ENCODE results near the gene PHEX. TPM values are rescaled to one million over a fixed set of nuclear protein-coding genes. Genes with fewer than 3 reads are reported as not detected.

Gene PHEX
- total and polyA plus RNA-seq, 3 experiments from 2014 or later = 0.36 to 20.8 (median 20.1) TPM

- no peak overlapping the region for H3K4me3 Mint-ChIP-seq
- DNase-seq = no peak
- no peaks in the 10 kb centered on the region for H3K27me3 Mint-ChIP-seq
- H3K9me3 ChIP-seq (ENCODE audit: low read length) = no peaks in the 10 kb centered on the region
- H3K27ac Mint-ChIP-seq = no peak overlapping the region
- H3K27ac ChIP-seq (ENCODE audit: low read depth, low read length) = no peak overlapping the region
- H3K4me1 ChIP-seq (ENCODE audit: insufficient read depth, low read length) = no peaks in the 10 kb centered on the region
- no peaks in the 10 kb centered on the region for H3K9me3 Mint-ChIP-seq
- no peak overlapping the region for H3K4me3 ChIP-seq (ENCODE audit: low read length)
- H3K4me1 Mint-ChIP-seq = peaks cover 7 to 18% (median 9%) of the 10 kb centered on the region in 3 donors
- ChIA-PET CTCF (interaction anchor here (0.7 kb wide), 1 partner anchor 12 kb away, joined by 3 read pairs; no protein-coding TSS in a partner anchor), POLR2A (no interaction called here)
- no peaks in the 10 kb centered on the region for H3K27me3 ChIP-seq (ENCODE audit: insufficient read depth, low read length, poor library complexity, severe bottlenecking)
- H3K36me3 ChIP-seq (ENCODE audit: insufficient read depth, low read length) = no peaks in the 10 kb centered on the region
- peaks cover 2 to 30% (median 4%) of the 10 kb centered on the region in 3 donors for H3K36me3 Mint-ChIP-seq
Measured at GRCh38 chrX:21998037-21998436, 34.1 kb upstream of the PHEX start.

- no peak overlapping the region for H3K4me3 ChIP-seq (ENCODE audit: low read length)
Measured at GRCh38 chrX:22004866-22005265, 27.3 kb upstream of the PHEX start.

GRCh38 chrX:22012051-22012450, 20.1 kb upstream of the PHEX start:
- CTCF ChIA-PET = no interaction called here
- Mint-ChIP-seq H3K4me1 (no peaks in the 10 kb centered on the region), H3K36me3 (peaks cover 0 to 1% (median 0%) of the 10 kb centered on the region in 3 donors)

More at GRCh38 chrX:22004866-22005265, 27.3 kb upstream of the PHEX start:
- peak in 1 of 5 donors; percentile 11 for DNase-seq
- Mint-ChIP-seq H3K27me3 (peaks cover 0 to 8% of the 10 kb centered on the region in 2 donors), H3K36me3 (peaks cover 0 to 12% (median 8%) of the 10 kb centered on the region in 3 donors), H3K9me3 (no peaks in the 10 kb centered on the region), H3K4me3 (no peak overlapping the region), H3K27ac (no peak overlapping the region), H3K4me1 (peaks cover 4 to 11% (median 9%) of the 10 kb centered on the region in 3 donors)
- ChIA-PET POLR2A (no interaction called here), CTCF (no interaction called here)
- H3K27me3 ChIP-seq (ENCODE audit: insufficient read depth, low read length, poor library complexity, severe bottlenecking) = no peaks in the 10 kb centered on the region
- no peak overlapping the region for H3K27ac ChIP-seq (ENCODE audit: low read depth, low read length)
- no peaks in the 10 kb centered on the region for H3K9me3 ChIP-seq (ENCODE audit: low read length)
- no peaks in the 10 kb centered on the region for H3K36me3 ChIP-seq (ENCODE audit: insufficient read depth, low read length)
- no peaks in the 10 kb centered on the region for H3K4me1 ChIP-seq (ENCODE audit: insufficient read depth, low read length)

GRCh38 chrX:22012931-22013330, 19.2 kb upstream of the PHEX start:
- H3K4me1 Mint-ChIP-seq = no peaks in the 10 kb centered on the region

More at GRCh38 chrX:22012051-22012450, 20.1 kb upstream of the PHEX start:
- H3K36me3 ChIP-seq (ENCODE audit: insufficient read depth, low read length) = no peaks in the 10 kb centered on the region
- no peaks in the 10 kb centered on the region for H3K9me3 Mint-ChIP-seq
- H3K27me3 ChIP-seq (ENCODE audit: insufficient read depth, low read length, poor library complexity, severe bottlenecking) = no peaks in the 10 kb centered on the region
- no peak overlapping the region for H3K27ac Mint-ChIP-seq
- H3K4me3 ChIP-seq (ENCODE audit: low read length) = no peak overlapping the region
- H3K9me3 ChIP-seq (ENCODE audit: low read length) = no peaks in the 10 kb centered on the region
- no peak for DNase-seq
- peaks cover 0 to 3% of the 10 kb centered on the region in 2 donors for H3K27me3 Mint-ChIP-seq
- H3K27ac ChIP-seq (ENCODE audit: low read depth, low read length) = no peak overlapping the region
- H3K4me1 ChIP-seq (ENCODE audit: insufficient read depth, low read length) = no peaks in the 10 kb centered on the region
- POLR2A ChIA-PET = no interaction called here
- no peak overlapping the region for H3K4me3 Mint-ChIP-seq

GRCh38 chrX:22015139-22015750, 16.9 kb upstream of the PHEX start:
- Mint-ChIP-seq H3K36me3 (peaks cover 0 to 1% (median 0%) of the 10 kb centered on the region in 3 donors), H3K9me3 (no peaks in the 10 kb centered on the region), H3K4me3 (no peak overlapping the region), H3K27me3 (peaks cover 0 to 8% of the 10 kb centered on the region in 2 donors), H3K4me1 (no peaks in the 10 kb centered on the region), H3K27ac (no peak overlapping the region)
- Histone ChIP-seq H3K27ac (ENCODE audit: low read depth, low read length) (no peak overlapping the region), H3K36me3 (ENCODE audit: insufficient read depth, low read length) (no peaks in the 10 kb centered on the region), H3K4me3 (ENCODE audit: low read length) (no peak overlapping the region), H3K9me3 (ENCODE audit: low read length) (no peaks in the 10 kb centered on the region), H3K4me1 (ENCODE audit: insufficient read depth, low read length) (no peaks in the 10 kb centered on the region), H3K27me3 (ENCODE audit: insufficient read depth, low read length, poor library complexity, severe bottlenecking) (no peaks in the 10 kb centered on the region)
- DNase-seq = no peak
- CTCF ChIA-PET = no interaction called here
- POLR2A ChIA-PET = no interaction called here

More at GRCh38 chrX:22012931-22013330, 19.2 kb upstream of the PHEX start:
- H3K36me3 Mint-ChIP-seq = peaks cover 0 to 1% (median 0%) of the 10 kb centered on the region in 3 donors
- no peaks in the 10 kb centered on the region for H3K4me1 ChIP-seq (ENCODE audit: insufficient read depth, low read length)
- POLR2A ChIA-PET = no interaction called here
- H3K4me3 Mint-ChIP-seq = no peak overlapping the region
- H3K27me3 Mint-ChIP-seq = peaks cover 0 to 3% of the 10 kb centered on the region in 2 donors
- H3K9me3 ChIP-seq (ENCODE audit: low read length) = no peaks in the 10 kb centered on the region
- H3K27ac Mint-ChIP-seq = no peak overlapping the region
- H3K4me3 ChIP-seq (ENCODE audit: low read length) = no peak overlapping the region
- H3K9me3 Mint-ChIP-seq = no peaks in the 10 kb centered on the region
- DNase-seq = no peak
- H3K27me3 ChIP-seq (ENCODE audit: insufficient read depth, low read length, poor library complexity, severe bottlenecking) = no peaks in the 10 kb centered on the region
- CTCF ChIA-PET = no interaction called here
- no peaks in the 10 kb centered on the region for H3K36me3 ChIP-seq (ENCODE audit: insufficient read depth, low read length)
- no peak overlapping the region for H3K27ac ChIP-seq (ENCODE audit: low read depth, low read length)

GRCh38 chrX:22021751-22022324, 10.3 kb upstream of the PHEX start:
- H3K36me3 Mint-ChIP-seq = no peaks in the 10 kb centered on the region
- no peak overlapping the region for H3K27ac ChIP-seq (ENCODE audit: low read depth, low read length)
- CTCF ChIA-PET = no interaction called here
- POLR2A ChIA-PET = no interaction called here
- H3K27ac Mint-ChIP-seq = no peak overlapping the region
- no peak overlapping the region for H3K4me3 Mint-ChIP-seq
- no peaks in the 10 kb centered on the region for H3K36me3 ChIP-seq (ENCODE audit: insufficient read depth, low read length)
- H3K9me3 Mint-ChIP-seq = peaks cover 0 to 2% (median 0%) of the 10 kb centered on the region in 5 donors
- peaks cover 0 to 11% of the 10 kb centered on the region in 2 donors for H3K27me3 Mint-ChIP-seq
- no peaks in the 10 kb centered on the region for H3K4me1 Mint-ChIP-seq
- no peak overlapping the region for H3K4me3 ChIP-seq (ENCODE audit: low read length)
- H3K4me1 ChIP-seq (ENCODE audit: insufficient read depth, low read length) = no peaks in the 10 kb centered on the region
- H3K27me3 ChIP-seq (ENCODE audit: insufficient read depth, low read length, poor library complexity, severe bottlenecking) = no peaks in the 10 kb centered on the region
- no peak for DNase-seq
- no peaks in the 10 kb centered on the region for H3K9me3 ChIP-seq (ENCODE audit: low read length)

GRCh38 chrX:22024577-22024976, 7.5 kb upstream of the PHEX start:
- H3K9me3 ChIP-seq (ENCODE audit: low read length) = no peaks in the 10 kb centered on the region
- H3K27ac Mint-ChIP-seq = no peak overlapping the region
- no peaks in the 10 kb centered on the region for H3K27me3 ChIP-seq (ENCODE audit: insufficient read depth, low read length, poor library complexity, severe bottlenecking)
- ChIA-PET POLR2A (no interaction called here), CTCF (no interaction called here)
- H3K36me3 ChIP-seq (ENCODE audit: insufficient read depth, low read length) = no peaks in the 10 kb centered on the region
- H3K4me3 Mint-ChIP-seq = no peak overlapping the region
- no peaks in the 10 kb centered on the region for H3K4me1 ChIP-seq (ENCODE audit: insufficient read depth, low read length)
- H3K27ac ChIP-seq (ENCODE audit: low read depth, low read length) = no peak overlapping the region
- no peak overlapping the region for H3K4me3 ChIP-seq (ENCODE audit: low read length)
- no peak for DNase-seq
- H3K27me3 Mint-ChIP-seq = peaks cover 0 to 8% of the 10 kb centered on the region in 2 donors
- H3K36me3 Mint-ChIP-seq = no peaks in the 10 kb centered on the region
- H3K4me1 Mint-ChIP-seq = no peaks in the 10 kb centered on the region
- H3K9me3 Mint-ChIP-seq = peaks cover 0 to 2% (median 0%) of the 10 kb centered on the region in 5 donors

- ChIA-PET POLR2A (no interaction called here), CTCF (no interaction called here)
- Mint-ChIP-seq H3K27me3 (peaks cover 0 to 8% of the 10 kb centered on the region in 2 donors), H3K4me3 (no peak overlapping the region), H3K9me3 (peaks cover 0 to 2% (median 0%) of the 10 kb centered on the region in 5 donors), H3K27ac (no peak overlapping the region), H3K36me3 (no peaks in the 10 kb centered on the region), H3K4me1 (no peaks in the 10 kb centered on the region)
- Histone ChIP-seq H3K27me3 (ENCODE audit: insufficient read depth, low read length, poor library complexity, severe bottlenecking) (no peaks in the 10 kb centered on the region), H3K27ac (ENCODE audit: low read depth, low read length) (no peak overlapping the region), H3K9me3 (ENCODE audit: low read length) (no peaks in the 10 kb centered on the region), H3K4me3 (ENCODE audit: low read length) (no peak overlapping the region), H3K4me1 (ENCODE audit: insufficient read depth, low read length) (no peaks in the 10 kb centered on the region), H3K36me3 (ENCODE audit: insufficient read depth, low read length) (no peaks in the 10 kb centered on the region)
- DNase-seq = no peak
Measured at GRCh38 chrX:22025751-22026150, 6.4 kb upstream of the PHEX start.
